GM23338 (cell line): ENCODE measurements around the gene COX6B1. TPM values are rescaled to one million over a fixed set of nuclear protein-coding genes. Genes with fewer than 3 reads are reported as not detected.

ENCODE experiments used
- ATAC-seq: fragments of 200-7000 bp; cut with Tn5 transposase; 3 replicates; pipeline ENCODE4 v1.9.1; 2020
- DNase-seq: peaks from one replicate; pipeline ENCODE4 v3.0.0-alpha.2; 2015; ENCODE audit warnings: low spot score
- H2AFZ ChIP-seq: fragments of 200-600 bp; sonication (generic); 2 replicates; pipeline ENCODE4 v1.8.0; 2016; ENCODE audit warnings: antibody characterized with exemption, mild to moderate bottlenecking, moderate library complexity
- H3F3A ChIP-seq: fragments of 200-600 bp; sonication (generic); replicated peaks from 2 replicates; pipeline ENCODE4 v1.8.0; 2017; ENCODE audit warnings: antibody characterized with exemption, mixed run types, low read depth
- H3K27ac ChIP-seq: fragments of 200-600 bp; sonication (generic); 2 replicates; pipeline ENCODE4 v1.6.1; 2016; ENCODE audit warnings: low read depth
- H3K27me3 ChIP-seq: fragments of 200-600 bp; sonication (generic); 2 replicates; pipeline ENCODE4 v1.8.0; 2016; ENCODE audit warnings: mild to moderate bottlenecking, mixed run types, moderate library complexity; ENCODE audit not compliant: insufficient read depth
- H3K36me3 ChIP-seq: fragments of 200-600 bp; sonication (generic); 2 replicates; pipeline ENCODE4 v1.8.0; 2016; ENCODE audit warnings: mild to moderate bottlenecking; ENCODE audit not compliant: insufficient read depth
- H3K4me1 ChIP-seq: fragments of 200-600 bp; sonication (generic); 2 replicates; pipeline ENCODE4 v1.8.0; 2016; ENCODE audit warnings: mild to moderate bottlenecking, moderate library complexity; ENCODE audit not compliant: insufficient read depth
- H3K4me2 ChIP-seq: fragments of 200-600 bp; sonication (generic); 2 replicates; pipeline ENCODE4 v1.7.1; 2017; ENCODE audit warnings: mixed run types
- H3K4me3 ChIP-seq: fragments of 200-600 bp; sonication (generic); 2 replicates; pipeline ENCODE4 v1.6.1; 2016; ENCODE audit warnings: mixed run types
- H3K79me2 ChIP-seq: fragments of 200-600 bp; sonication (generic); replicated peaks from 2 replicates; pipeline ENCODE4 v1.8.0; 2017; ENCODE audit warnings: mild to moderate bottlenecking; ENCODE audit not compliant: insufficient read depth
- H3K9me2 ChIP-seq: fragments of 200-600 bp; sonication (generic); 2 replicates; pipeline ENCODE4 v1.8.0; 2017; ENCODE audit not compliant: insufficient read depth
- H4K20me1 ChIP-seq: fragments of 200-600 bp; sonication (generic); replicated peaks from 2 replicates; pipeline ENCODE4 v1.8.0; 2017; ENCODE audit warnings: mild to moderate bottlenecking; ENCODE audit not compliant: insufficient read depth
- H3K27ac Mint-ChIP-seq: 2 replicates; pipeline ENCODE4 v1.8.0; 2020; ENCODE audit warnings: inconsistent platforms, mild to moderate bottlenecking, moderate library complexity, mixed read lengths
- H3K27me3 Mint-ChIP-seq: 3 replicates; pipeline ENCODE4 v1.8.0; 2022; ENCODE audit warnings: low read depth, mild to moderate bottlenecking, moderate library complexity, mixed read lengths, inconsistent platforms; ENCODE audit not compliant: insufficient read depth, poor library complexity
- H3K36me3 Mint-ChIP-seq: 3 replicates; pipeline ENCODE4 v1.8.0; 2021; ENCODE audit warnings: low read depth, mild to moderate bottlenecking, inconsistent platforms, moderate library complexity, mixed read lengths
- H3K4me1 Mint-ChIP-seq: 3 replicates; pipeline ENCODE4 v1.8.0; 2020; ENCODE audit warnings: mild to moderate bottlenecking, inconsistent platforms, mixed read lengths
- H3K4me3 Mint-ChIP-seq: 3 replicates; pipeline ENCODE4 v1.8.0; 2021; ENCODE audit warnings: moderate library complexity, mild to moderate bottlenecking, inconsistent platforms, mixed read lengths
- H3K9me3 Mint-ChIP-seq: 3 replicates; pipeline ENCODE4 v1.8.0; 2020; ENCODE audit warnings: moderate library complexity, mild to moderate bottlenecking, inconsistent platforms, mixed read lengths
- CREB1 ChIP-seq: fragments of 250-450 bp; sonication (Bioruptor Pico); IDR thresholded peaks from 2 replicates; pipeline ENCODE4 v1.5.0; 2020; ENCODE audit warnings: low read depth, mild to moderate bottlenecking, moderate library complexity
- EZH2 ChIP-seq: fragments of 200-600 bp; sonication (generic); IDR thresholded peaks from one replicate; pipeline ENCODE4 v1.8.0; 2017; ENCODE audit warnings: antibody characterized with exemption, mild to moderate bottlenecking, low read depth; ENCODE audit not compliant: unreplicated experiment
- EZH2phosphoT487 ChIP-seq: fragments of 200-600 bp; sonication (generic); IDR thresholded peaks from one replicate; pipeline ENCODE4 v1.8.1; 2018; ENCODE audit warnings: antibody characterized with exemption; ENCODE audit not compliant: unreplicated experiment
- JUNB ChIP-seq: IDR thresholded peaks from one replicate; pipeline ENCODE4 v1.6.1; 2016; ENCODE audit warnings: antibody characterized with exemption; ENCODE audit not compliant: unreplicated experiment
- NANOG ChIP-seq: IDR thresholded peaks from 2 replicates; pipeline ENCODE4 v1.6.1; 2016; ENCODE audit warnings: antibody characterized with exemption, borderline replicate concordance
- POLR2AphosphoS5 ChIP-seq: IDR thresholded peaks from 2 replicates; pipeline ENCODE4 v1.6.1; 2016; ENCODE audit warnings: antibody characterized with exemption, low read depth
- STAT1 ChIP-seq: IDR thresholded peaks from one replicate; pipeline ENCODE4 v1.6.1; 2016; ENCODE audit warnings: antibody characterized with exemption; ENCODE audit not compliant: unreplicated experiment
- ZNF114 ChIP-seq: fragments of 250-450 bp; sonication (Bioruptor Pico); IDR thresholded peaks from 2 replicates; pipeline ENCODE4 v1.5.0; 2020; ENCODE audit warnings: mild to moderate bottlenecking, moderate library complexity
- ZNF331 ChIP-seq: fragments of 250-450 bp; sonication (Bioruptor Pico); IDR thresholded peaks from 2 replicates; pipeline ENCODE4 v1.5.0; 2020; ENCODE audit warnings: low read depth, mild to moderate bottlenecking, moderate library complexity
- polyA plus RNA-seq: library from polyadenylated mRNA; unstranded; fragments of >200 nt; fragmentation: Nextera tagmentation; extraction: Ambion mirVana; gene quantifications from 2 replicates; pipeline ENCODE4 v1.2.1, GENCODE V29; 2016
- total RNA-seq: library from RNA; depleted of rRNA; stranded (reverse); fragments of >200 nt; shearing (Covaris generic); gene quantifications from 2 replicates; pipeline ENCODE4 v1.2.3, GENCODE V29; 2014
- TF ChIP-seq, protein P1 (sequence below): IDR thresholded peaks from 2 replicates; pipeline ENCODE4 v1.6.1; 2016; ENCODE audit warnings: antibody characterized with exemption
- TF ChIP-seq, protein P2 (sequence below): IDR thresholded peaks from one replicate; pipeline ENCODE4 v1.6.1; 2018; ENCODE audit warnings: antibody characterized with exemption; ENCODE audit not compliant: unreplicated experiment
- TF ChIP-seq, protein P3 (sequence below): fragments of 250-450 bp; sonication (Bioruptor Pico); IDR thresholded peaks from 2 replicates; pipeline ENCODE4 v1.5.0; 2020; ENCODE audit warnings: mild to moderate bottlenecking, moderate library complexity
- TF ChIP-seq, protein P4 (sequence below), 2 experiments: fragments of 200-600 bp in 1 of 2; sonication (generic) in 1 of 2; conservative IDR thresholded peaks; 2 replicates each; pipeline versions ENCODE4 v1.5.1 to v1.6.1; 2016 to 2017; ENCODE audit warnings: antibody characterized with exemption in 2 of 2, low read depth in 2 of 2, mild to moderate bottlenecking in 2 of 2, moderate library complexity in 1 of 2

The COX6B1 gene
- total and polyA plus RNA-seq, 2 experiments from 2014 or later: 564 to 1,532 TPM

DNA sequence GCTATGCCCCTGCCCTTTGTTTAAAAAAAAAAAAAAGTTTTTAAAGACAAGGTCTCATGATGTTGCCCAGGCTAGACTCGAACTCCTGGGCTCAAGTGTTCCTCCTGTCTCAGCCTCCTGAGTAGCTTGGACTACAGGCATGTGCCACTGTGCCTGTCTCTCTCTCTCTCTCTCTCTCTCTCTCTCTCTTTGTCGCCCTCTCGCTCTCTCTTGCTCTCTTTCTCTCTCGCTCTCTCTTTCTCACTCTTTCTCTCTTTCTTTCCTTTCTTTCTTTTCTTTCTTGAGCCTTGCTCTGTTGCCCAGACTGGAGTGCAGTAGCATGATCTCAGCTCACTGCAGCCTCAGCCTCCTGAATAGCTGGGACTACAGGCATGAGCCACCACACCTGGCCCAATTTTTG, 7.5 kb downstream of the COX6B1 start:
- Mint-ChIP-seq H3K27ac (no peak overlapping the region), H3K4me1 (no peaks in the 10 kb centered on the region), H3K4me3 (no peak overlapping the region), H3K36me3 (peaks cover 77% of the 10 kb centered on the region), H3K9me3 (no peaks in the 10 kb centered on the region), H3K27me3 (peaks cover 3% of the 10 kb centered on the region)
- DNase-seq (no peak), ATAC-seq (no peak)
- peaks cover 40% of the 10 kb centered on the region for H3K36me3 ChIP-seq
- no peaks in the 10 kb centered on the region for H3F3A ChIP-seq
- H3K4me1 ChIP-seq: no peaks in the 10 kb centered on the region
- TF ChIP-seq, protein P1, sequence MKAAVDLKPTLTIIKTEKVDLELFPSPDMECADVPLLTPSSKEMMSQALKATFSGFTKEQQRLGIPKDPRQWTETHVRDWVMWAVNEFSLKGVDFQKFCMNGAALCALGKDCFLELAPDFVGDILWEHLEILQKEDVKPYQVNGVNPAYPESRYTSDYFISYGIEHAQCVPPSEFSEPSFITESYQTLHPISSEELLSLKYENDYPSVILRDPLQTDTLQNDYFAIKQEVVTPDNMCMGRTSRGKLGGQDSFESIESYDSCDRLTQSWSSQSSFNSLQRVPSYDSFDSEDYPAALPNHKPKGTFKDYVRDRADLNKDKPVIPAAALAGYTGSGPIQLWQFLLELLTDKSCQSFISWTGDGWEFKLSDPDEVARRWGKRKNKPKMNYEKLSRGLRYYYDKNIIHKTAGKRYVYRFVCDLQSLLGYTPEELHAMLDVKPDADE: no peak
- TF ChIP-seq CREB1 (CRISPR knock-in tag) (no peak), EZH2 (no peak), STAT1 (no peak), EZH2phosphoT487 (no peak), JUNB (no peak), POLR2AphosphoS5 (no peak), NANOG (no peak), ZNF114 (CRISPR knock-in tag) (no peak), ZNF331 (CRISPR knock-in tag) (no peak)
- TF ChIP-seq, protein P2, sequence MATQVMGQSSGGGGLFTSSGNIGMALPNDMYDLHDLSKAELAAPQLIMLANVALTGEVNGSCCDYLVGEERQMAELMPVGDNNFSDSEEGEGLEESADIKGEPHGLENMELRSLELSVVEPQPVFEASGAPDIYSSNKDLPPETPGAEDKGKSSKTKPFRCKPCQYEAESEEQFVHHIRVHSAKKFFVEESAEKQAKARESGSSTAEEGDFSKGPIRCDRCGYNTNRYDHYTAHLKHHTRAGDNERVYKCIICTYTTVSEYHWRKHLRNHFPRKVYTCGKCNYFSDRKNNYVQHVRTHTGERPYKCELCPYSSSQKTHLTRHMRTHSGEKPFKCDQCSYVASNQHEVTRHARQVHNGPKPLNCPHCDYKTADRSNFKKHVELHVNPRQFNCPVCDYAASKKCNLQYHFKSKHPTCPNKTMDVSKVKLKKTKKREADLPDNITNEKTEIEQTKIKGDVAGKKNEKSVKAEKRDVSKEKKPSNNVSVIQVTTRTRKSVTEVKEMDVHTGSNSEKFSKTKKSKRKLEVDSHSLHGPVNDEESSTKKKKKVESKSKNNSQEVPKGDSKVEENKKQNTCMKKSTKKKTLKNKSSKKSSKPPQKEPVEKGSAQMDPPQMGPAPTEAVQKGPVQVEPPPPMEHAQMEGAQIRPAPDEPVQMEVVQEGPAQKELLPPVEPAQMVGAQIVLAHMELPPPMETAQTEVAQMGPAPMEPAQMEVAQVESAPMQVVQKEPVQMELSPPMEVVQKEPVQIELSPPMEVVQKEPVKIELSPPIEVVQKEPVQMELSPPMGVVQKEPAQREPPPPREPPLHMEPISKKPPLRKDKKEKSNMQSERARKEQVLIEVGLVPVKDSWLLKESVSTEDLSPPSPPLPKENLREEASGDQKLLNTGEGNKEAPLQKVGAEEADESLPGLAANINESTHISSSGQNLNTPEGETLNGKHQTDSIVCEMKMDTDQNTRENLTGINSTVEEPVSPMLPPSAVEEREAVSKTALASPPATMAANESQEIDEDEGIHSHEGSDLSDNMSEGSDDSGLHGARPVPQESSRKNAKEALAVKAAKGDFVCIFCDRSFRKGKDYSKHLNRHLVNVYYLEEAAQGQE: no peak
- TF ChIP-seq, protein P3, sequence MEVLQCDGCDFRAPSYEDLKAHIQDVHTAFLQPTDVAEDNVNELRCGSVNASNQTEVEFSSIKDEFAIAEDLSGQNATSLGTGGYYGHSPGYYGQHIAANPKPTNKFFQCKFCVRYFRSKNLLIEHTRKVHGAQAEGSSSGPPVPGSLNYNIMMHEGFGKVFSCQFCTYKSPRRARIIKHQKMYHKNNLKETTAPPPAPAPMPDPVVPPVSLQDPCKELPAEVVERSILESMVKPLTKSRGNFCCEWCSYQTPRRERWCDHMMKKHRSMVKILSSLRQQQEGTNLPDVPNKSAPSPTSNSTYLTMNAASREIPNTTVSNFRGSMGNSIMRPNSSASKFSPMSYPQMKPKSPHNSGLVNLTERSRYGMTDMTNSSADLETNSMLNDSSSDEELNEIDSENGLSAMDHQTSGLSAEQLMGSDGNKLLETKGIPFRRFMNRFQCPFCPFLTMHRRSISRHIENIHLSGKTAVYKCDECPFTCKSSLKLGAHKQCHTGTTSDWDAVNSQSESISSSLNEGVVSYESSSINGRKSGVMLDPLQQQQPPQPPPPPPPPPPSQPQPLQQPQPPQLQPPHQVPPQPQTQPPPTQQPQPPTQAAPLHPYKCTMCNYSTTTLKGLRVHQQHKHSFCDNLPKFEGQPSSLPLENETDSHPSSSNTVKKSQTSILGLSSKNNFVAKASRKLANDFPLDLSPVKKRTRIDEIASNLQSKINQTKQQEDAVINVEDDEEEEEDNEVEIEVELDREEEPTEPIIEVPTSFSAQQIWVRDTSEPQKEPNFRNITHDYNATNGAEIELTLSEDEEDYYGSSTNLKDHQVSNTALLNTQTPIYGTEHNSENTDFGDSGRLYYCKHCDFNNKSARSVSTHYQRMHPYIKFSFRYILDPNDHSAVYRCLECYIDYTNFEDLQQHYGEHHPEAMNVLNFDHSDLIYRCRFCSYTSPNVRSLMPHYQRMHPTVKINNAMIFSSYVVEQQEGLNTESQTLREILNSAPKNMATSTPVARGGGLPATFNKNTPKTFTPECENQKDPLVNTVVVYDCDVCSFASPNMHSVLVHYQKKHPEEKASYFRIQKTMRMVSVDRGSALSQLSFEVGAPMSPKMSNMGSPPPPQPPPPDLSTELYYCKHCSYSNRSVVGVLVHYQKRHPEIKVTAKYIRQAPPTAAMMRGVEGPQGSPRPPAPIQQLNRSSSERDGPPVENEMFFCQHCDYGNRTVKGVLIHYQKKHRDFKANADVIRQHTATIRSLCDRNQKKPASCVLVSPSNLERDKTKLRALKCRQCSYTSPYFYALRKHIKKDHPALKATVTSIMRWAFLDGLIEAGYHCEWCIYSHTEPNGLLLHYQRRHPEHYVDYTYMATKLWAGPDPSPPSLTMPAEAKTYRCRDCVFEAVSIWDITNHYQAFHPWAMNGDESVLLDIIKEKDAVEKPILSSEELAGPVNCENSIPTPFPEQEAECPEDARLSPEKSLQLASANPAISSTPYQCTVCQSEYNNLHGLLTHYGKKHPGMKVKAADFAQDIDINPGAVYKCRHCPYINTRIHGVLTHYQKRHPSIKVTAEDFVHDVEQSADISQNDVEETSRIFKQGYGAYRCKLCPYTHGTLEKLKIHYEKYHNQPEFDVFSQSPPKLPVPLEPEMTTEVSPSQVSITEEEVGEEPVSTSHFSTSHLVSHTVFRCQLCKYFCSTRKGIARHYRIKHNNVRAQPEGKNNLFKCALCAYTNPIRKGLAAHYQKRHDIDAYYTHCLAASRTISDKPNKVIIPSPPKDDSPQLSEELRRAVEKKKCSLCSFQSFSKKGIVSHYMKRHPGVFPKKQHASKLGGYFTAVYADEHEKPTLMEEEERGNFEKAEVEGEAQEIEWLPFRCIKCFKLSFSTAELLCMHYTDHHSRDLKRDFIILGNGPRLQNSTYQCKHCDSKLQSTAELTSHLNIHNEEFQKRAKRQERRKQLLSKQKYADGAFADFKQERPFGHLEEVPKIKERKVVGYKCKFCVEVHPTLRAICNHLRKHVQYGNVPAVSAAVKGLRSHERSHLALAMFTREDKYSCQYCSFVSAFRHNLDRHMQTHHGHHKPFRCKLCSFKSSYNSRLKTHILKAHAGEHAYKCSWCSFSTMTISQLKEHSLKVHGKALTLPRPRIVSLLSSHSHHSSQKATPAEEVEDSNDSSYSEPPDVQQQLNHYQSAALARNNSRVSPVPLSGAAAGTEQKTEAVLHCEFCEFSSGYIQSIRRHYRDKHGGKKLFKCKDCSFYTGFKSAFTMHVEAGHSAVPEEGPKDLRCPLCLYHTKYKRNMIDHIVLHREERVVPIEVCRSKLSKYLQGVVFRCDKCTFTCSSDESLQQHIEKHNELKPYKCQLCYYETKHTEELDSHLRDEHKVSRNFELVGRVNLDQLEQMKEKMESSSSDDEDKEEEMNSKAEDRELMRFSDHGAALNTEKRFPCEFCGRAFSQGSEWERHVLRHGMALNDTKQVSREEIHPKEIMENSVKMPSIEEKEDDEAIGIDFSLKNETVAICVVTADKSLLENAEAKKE (CRISPR knock-in tag): no peak
- TF ChIP-seq, protein P4, sequence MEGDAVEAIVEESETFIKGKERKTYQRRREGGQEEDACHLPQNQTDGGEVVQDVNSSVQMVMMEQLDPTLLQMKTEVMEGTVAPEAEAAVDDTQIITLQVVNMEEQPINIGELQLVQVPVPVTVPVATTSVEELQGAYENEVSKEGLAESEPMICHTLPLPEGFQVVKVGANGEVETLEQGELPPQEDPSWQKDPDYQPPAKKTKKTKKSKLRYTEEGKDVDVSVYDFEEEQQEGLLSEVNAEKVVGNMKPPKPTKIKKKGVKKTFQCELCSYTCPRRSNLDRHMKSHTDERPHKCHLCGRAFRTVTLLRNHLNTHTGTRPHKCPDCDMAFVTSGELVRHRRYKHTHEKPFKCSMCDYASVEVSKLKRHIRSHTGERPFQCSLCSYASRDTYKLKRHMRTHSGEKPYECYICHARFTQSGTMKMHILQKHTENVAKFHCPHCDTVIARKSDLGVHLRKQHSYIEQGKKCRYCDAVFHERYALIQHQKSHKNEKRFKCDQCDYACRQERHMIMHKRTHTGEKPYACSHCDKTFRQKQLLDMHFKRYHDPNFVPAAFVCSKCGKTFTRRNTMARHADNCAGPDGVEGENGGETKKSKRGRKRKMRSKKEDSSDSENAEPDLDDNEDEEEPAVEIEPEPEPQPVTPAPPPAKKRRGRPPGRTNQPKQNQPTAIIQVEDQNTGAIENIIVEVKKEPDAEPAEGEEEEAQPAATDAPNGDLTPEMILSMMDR (conservative IDR thresholded peaks at IDR 0.05; ENCODE audit: low read depth in 2 of 2): no peak
- H3K4me3 ChIP-seq: no peak overlapping the region
- no peak overlapping the region for H2AFZ ChIP-seq
- H3K4me2 ChIP-seq: no peak overlapping the region
- no peaks in the 10 kb centered on the region; the same call in 1 of the 2 replicates for H3K79me2 ChIP-seq
- H3K27me3 ChIP-seq: no peaks in the 10 kb centered on the region
- H4K20me1 ChIP-seq: peaks cover 10% of the 10 kb centered on the region
- H3K27ac ChIP-seq: no peak overlapping the region
- H3K9me2 ChIP-seq: no peaks in the 10 kb centered on the region
